Progenitor cell of endocrine pancreas (in vitro differentiated cells): ENCODE results near the gene MYL12A. TPM values are rescaled to one million over a fixed set of nuclear protein-coding genes. Genes with fewer than 3 reads are reported as not detected.

Experiments used
- DNase-seq: peaks from one replicate; pipeline ENCODE4 v3.0.0; 2021; ENCODE audit warnings: low spot score; ENCODE audit not compliant: unreplicated experiment
- H3K27ac Mint-ChIP-seq: 2 replicates; pipeline ENCODE4 v1.8.0; 2021; ENCODE audit warnings: mild to moderate bottlenecking, moderate library complexity, mixed read lengths
- H3K27me3 Mint-ChIP-seq: 2 replicates; pipeline ENCODE4 v1.8.0; 2021; ENCODE audit warnings: mixed read lengths
- H3K36me3 Mint-ChIP-seq: 2 replicates; pipeline ENCODE4 v1.8.0; 2022; ENCODE audit warnings: mixed read lengths; ENCODE audit not compliant: insufficient read depth
- H3K4me1 Mint-ChIP-seq: 2 replicates; pipeline ENCODE4 v1.8.0; 2021; ENCODE audit warnings: low read depth, mixed read lengths
- H3K4me3 Mint-ChIP-seq: 2 replicates; pipeline ENCODE4 v1.8.0; 2021; ENCODE audit warnings: low read depth, mild to moderate bottlenecking, moderate library complexity, mixed read lengths
- H3K9me3 Mint-ChIP-seq: 2 replicates; pipeline ENCODE4 v1.8.0; 2021; ENCODE audit warnings: low read depth, mixed read lengths
- CTCF ChIP-seq: fragments of 200-600 bp; sonication (generic); IDR thresholded peaks from one replicate; pipeline ENCODE4 v1.5.0; 2021; ENCODE audit warnings: antibody characterized with exemption, mild to moderate bottlenecking; ENCODE audit not compliant: unreplicated experiment
- total RNA-seq: library from RNA; stranded (reverse); gene quantifications from 2 replicates; pipeline ENCODE4 v1.2.1, GENCODE V29; 2021

The MYL12A gene
- total RNA-seq, 1 donor from 2014 or later: 236 TPM

- DNase-seq: no peak
- Mint-ChIP-seq H3K9me3 (no peaks in the 10 kb centered on the region), H3K4me3 (no peak overlapping the region), H3K27ac (no peak overlapping the region), H3K36me3 (no peaks in the 10 kb centered on the region), H3K27me3 (no peaks in the 10 kb centered on the region), H3K4me1 (peaks cover 15% of the 10 kb centered on the region)
- no peak for TF ChIP-seq CTCF
Observed at GRCh38 chr18:3226048-3226447, 21.6 kb upstream of the MYL12A start.

GRCh38 chr18:3230401-3231334 lies 16.9 kb upstream of the MYL12A start:
- H3K4me3 Mint-ChIP-seq: no peak overlapping the region
- H3K9me3 Mint-ChIP-seq: no peaks in the 10 kb centered on the region
- no peak for TF ChIP-seq CTCF
- no peak for DNase-seq
- no peaks in the 10 kb centered on the region for H3K27me3 Mint-ChIP-seq
- peak overlapping the region; percentile 56 for H3K27ac Mint-ChIP-seq
- H3K4me1 Mint-ChIP-seq: peaks cover 19% of the 10 kb centered on the region
- no peaks in the 10 kb centered on the region for H3K36me3 Mint-ChIP-seq

GRCh38 chr18:3233004-3233403 lies 14.6 kb upstream of the MYL12A start:
- Mint-ChIP-seq H3K36me3 (no peaks in the 10 kb centered on the region), H3K4me3 (no peak overlapping the region), H3K27ac (peak overlapping the region; percentile 26), H3K9me3 (no peaks in the 10 kb centered on the region), H3K27me3 (no peaks in the 10 kb centered on the region), H3K4me1 (peaks cover 12% of the 10 kb centered on the region)
- TF ChIP-seq CTCF: no peak
- DNase-seq: no peak

- H3K27me3 Mint-ChIP-seq: no peaks in the 10 kb centered on the region
- H3K9me3 Mint-ChIP-seq: no peaks in the 10 kb centered on the region
- no peak for TF ChIP-seq CTCF
- peaks cover 12% of the 10 kb centered on the region for H3K4me1 Mint-ChIP-seq
- no peaks in the 10 kb centered on the region for H3K36me3 Mint-ChIP-seq
- DNase-seq: no peak
- H3K27ac Mint-ChIP-seq: peak overlapping the region; percentile 26
- no peak overlapping the region for H3K4me3 Mint-ChIP-seq
Observed at GRCh38 chr18:3233433-3234168, 14.0 kb upstream of the MYL12A start.

- no peaks in the 10 kb centered on the region for H3K9me3 Mint-ChIP-seq
- H3K36me3 Mint-ChIP-seq: peaks cover 2% of the 10 kb centered on the region
- no peak overlapping the region for H3K4me3 Mint-ChIP-seq
- peaks cover 12% of the 10 kb centered on the region for H3K4me1 Mint-ChIP-seq
- no peak for TF ChIP-seq CTCF
- no peaks in the 10 kb centered on the region for H3K27me3 Mint-ChIP-seq
- no peak for DNase-seq
- H3K27ac Mint-ChIP-seq: no peak overlapping the region
Observed at GRCh38 chr18:3234457-3234856, 13.1 kb upstream of the MYL12A start.
